Spleen (tissue), 11 donors: ENCODE data around the gene TPH1. TPM values are rescaled to one million over a fixed set of nuclear protein-coding genes. Genes with fewer than 3 reads are reported as not detected.

Source experiments
- DNase-seq: peaks from one replicate; pipeline ENCODE4 v3.0.0-alpha.2; 2020
- H3K27ac ChIP-seq, 8 donors: fragments of 200-600 bp; sonication (generic) in 7 of 8; 1 replicate in 4 of 8; 2 replicates in 4 of 8; pipeline versions ENCODE4 v1.5.0 to v1.8.0; 2016 to 2021; ENCODE audit warnings: inconsistent platforms in 4 of 8, mild to moderate bottlenecking in 4 of 8, moderate library complexity in 1 of 8
- H3K27me3 ChIP-seq, 7 donors: fragments of 200-600 bp; sonication (generic) in 6 of 7; replicated peaks in 1 of 7; 1 replicate in 4 of 7; 2 replicates in 3 of 7; pipeline versions ENCODE4 v1.5.0 to v1.8.0; 2016 to 2021; ENCODE audit warnings: inconsistent platforms in 3 of 7, mild to moderate bottlenecking in 1 of 7
- H3K36me3 ChIP-seq, 6 donors: fragments of 200-600 bp; sonication (generic) in 5 of 6; 1 replicate in 4 of 6; 2 replicates in 2 of 6; pipeline versions ENCODE4 v1.5.0 to v1.8.0; 2016 to 2021; ENCODE audit warnings: inconsistent platforms in 2 of 6
- H3K4me1 ChIP-seq, 6 donors: fragments of 200-600 bp; sonication (generic) in 5 of 6; 1 replicate in 3 of 6; 2 replicates in 3 of 6; pipeline versions ENCODE4 v1.5.0 to v1.8.0; 2016 to 2021; ENCODE audit warnings: inconsistent platforms in 3 of 6
- H3K4me3 ChIP-seq, 8 donors: fragments of 200-600 bp; sonication (generic) in 7 of 8; 1 replicate in 4 of 8; 2 replicates in 4 of 8; pipeline versions ENCODE4 v1.5.0 to v1.8.0; 2016 to 2021; ENCODE audit warnings: inconsistent platforms in 4 of 8, mild to moderate bottlenecking in 4 of 8, moderate library complexity in 2 of 8
- H3K9me3 ChIP-seq, 8 donors: fragments of 200-600 bp; sonication (generic) in 7 of 8; 1 replicate in 4 of 8; 2 replicates in 4 of 8; pipeline versions ENCODE4 v1.5.0 to v1.8.0; 2016 to 2021; ENCODE audit warnings: inconsistent platforms in 4 of 8
- CTCF ChIP-seq, 11 experiments: fragments of 200-600 bp in 7 of 11; fragments of 450-650 bp in 4 of 11; sonication (generic) in 4 of 11; IDR thresholded peaks in 8 of 11; conservative IDR thresholded peaks in 3 of 11; 1 replicate in 7 of 11; 2 replicates in 4 of 11; pipeline versions ENCODE4 v1.4.0 to v1.8.0; 2016 to 2021; ENCODE audit warnings: antibody characterized with exemption in 11 of 11, inconsistent platforms in 4 of 11, mild to moderate bottlenecking in 1 of 11
- POLR2A ChIP-seq, 3 donors: fragments of 450-650 bp; IDR thresholded peaks; one replicate each; pipeline ENCODE4 v1.5.1; 2017; ENCODE audit warnings: antibody characterized with exemption in 3 of 3, mild to moderate bottlenecking in 1 of 3
- POLR2AphosphoS5 ChIP-seq, 3 donors: sonication (generic); formaldehyde crosslinking; IDR thresholded peaks; one replicate each; pipeline ENCODE4 v1.5.1; 2017; ENCODE audit warnings: antibody characterized with exemption in 3 of 3
- WGBS, 5 donors: extraction: QIAGEN DNeasy Blood & Tissue Kit in 3 of 5; methylation state at CpG; one replicate each; pipeline versions ENCODE4 v1.1.5 to v1.1.7; 2013 to 2018; 5-methylcytosine and 5-hydroxymethylcytosine counted together
- intact Hi-C: fragments of 100-400 bp; cut with DNase I; formaldehyde crosslinking; loops from one replicate; pipeline ENCODE4 v1.15.0; 2023; ENCODE audit warnings: low total_unique reads
- polyA plus RNA-seq, 3 donors: library from polyadenylated mRNA; stranded (reverse); fragments of 200-250 nt; gene quantifications; one replicate each; pipeline ENCODE4 v1.2.1, GENCODE V29; 2013
- total RNA-seq, 7 donors: library from RNA; depleted of rRNA in 3 of 7; stranded (reverse); fragments of >200 nt in 3 of 7; fragmentation: NEBNext Ultra II Directional in 4 of 7; extraction: Animal tissue kit (Norgen Biotek cat#: 25700) in 4 of 7; gene quantifications; one replicate each; pipeline versions ENCODE4 v1.1.0 to v1.2.1, GENCODE V29; 2016 to 2021
- donor health status: healthy with polysubstance abuse.
- donor health status: DM: no; HTN: no; CAD: no; lungs with moderate emphysema.
- donor health status: DM: no; HTN: no; CAD: no.
- donor health status: Bipolar disorder and iron deficiency.
- donor health status: healthy.
- donor health status: DM: no; HTN: no; CAD: no.
- donor health status: DM: yes; HTN: yes; CAD: no.

The TPH1 gene
- total and polyA plus RNA-seq, 10 donors = 0.21 to 1.9 (median 0.88) TPM

GRCh38 chr11:18016789-18017188, 29.3 kb downstream of the TPH1 start:
- TF ChIP-seq CTCF (IDR thresholded peaks at IDR 0.05 in 8 of 11, conservative IDR thresholded peaks at IDR 0.05 in 3 of 11) (no peak), POLR2A (IDR thresholded peaks at IDR 0.05) (no peak), POLR2AphosphoS5 (IDR thresholded peaks at IDR 0.05) (no peak)
- no peak for DNase-seq
- H3K27me3 ChIP-seq = no peaks in the 10 kb centered on the region
- WGBS, 5 donors = 87 to 97% (median 94%) methylated on average over 2 of the region's 2 CpGs
- H3K9me3 ChIP-seq = no peaks in the 10 kb centered on the region
- peaks cover 0 to 22% (median 16%) of the 10 kb centered on the region in 6 donors for H3K4me1 ChIP-seq
- intact Hi-C loops = no loop called here
- no peaks in the 10 kb centered on the region for H3K36me3 ChIP-seq
- H3K4me3 ChIP-seq = no peak overlapping the region
- no peak overlapping the region for H3K27ac ChIP-seq

DNA sequence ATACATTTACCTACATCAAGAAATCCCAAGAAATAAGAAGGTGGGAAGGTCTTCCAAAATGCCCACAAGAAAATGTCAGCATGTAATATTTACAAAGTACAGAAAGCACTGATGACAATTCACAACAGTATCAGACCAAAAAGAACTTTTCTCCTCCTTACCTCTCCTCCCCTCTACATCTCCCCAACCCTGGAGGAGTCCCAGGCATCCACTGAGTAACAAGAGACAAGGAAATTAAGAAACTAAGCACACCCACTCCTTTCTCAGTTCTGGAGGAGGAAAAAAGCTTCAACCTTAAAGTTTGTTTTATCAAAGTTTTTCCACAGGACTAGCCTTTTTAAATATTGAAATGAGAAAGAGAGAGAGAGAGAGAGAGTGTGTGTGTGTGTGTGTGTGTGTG, 31.2 kb downstream of the TPH1 start:
- intact Hi-C loops = loop anchor here (5.0 kb wide), 1 partner anchor 92 kb away; the partner anchor contains the start of gene SAAL1
- H3K27ac ChIP-seq = no peak overlapping the region
- no peaks in the 10 kb centered on the region for H3K27me3 ChIP-seq
- no peak for DNase-seq
- TF ChIP-seq CTCF (IDR thresholded peaks at IDR 0.05 in 8 of 11, conservative IDR thresholded peaks at IDR 0.05 in 3 of 11) (no peak), POLR2A (IDR thresholded peaks at IDR 0.05) (no peak)
- H3K9me3 ChIP-seq = peaks cover 0 to 5% (median 0%) of the 10 kb centered on the region in 8 donors
- H3K36me3 ChIP-seq = no peaks in the 10 kb centered on the region
- H3K4me3 ChIP-seq = no peak overlapping the region
- peaks cover 0 to 26% (median 16%) of the 10 kb centered on the region in 6 donors for H3K4me1 ChIP-seq

- Histone ChIP-seq H3K4me3 (peak overlapping the region; percentile 51 to 93 (median 82)), H3K4me1 (peaks cover 0 to 26% (median 16%) of the 10 kb centered on the region in 6 donors), H3K36me3 (no peaks in the 10 kb centered on the region), H3K27me3 (no peaks in the 10 kb centered on the region), H3K9me3 (peaks cover 0 to 5% (median 0%) of the 10 kb centered on the region in 8 donors), H3K27ac (peak overlapping the region; percentile 75 to 92 (median 88))
- WGBS, 5 donors = 17 to 23% (median 18%) methylated on average over 9 to 11 of the region's 11 CpGs
- DNase-seq = no peak
- no peak for TF ChIP-seq POLR2AphosphoS5 (IDR thresholded peaks at IDR 0.05)
- no peak for TF ChIP-seq CTCF (IDR thresholded peaks at IDR 0.05 in 8 of 11, conservative IDR thresholded peaks at IDR 0.05 in 3 of 11)
- TF ChIP-seq POLR2A (IDR thresholded peaks at IDR 0.05) = no peak
- intact Hi-C loops = loop anchor here (5.0 kb wide), 1 partner anchor 93 kb away; the partner anchor contains the start of gene SAAL1
Observed at GRCh38 chr11:18013790-18014507, 32.1 kb downstream of the TPH1 start.
